WI38 (cell line): ENCODE measurements around the gene AMBRA1.
A peak's percentile ranks its signal among the peaks of the same experiment; 100 is the strongest.
"Not testable (repeated sequence)": the region's sequence is repeated elsewhere in the genome, so short reads cannot be mapped to it uniquely, and the experiment has no call there.

Experiments
- H3K4me3 ChIP-seq: 2 replicates; pipeline ENCODE4 v1.5.1; 2011; ENCODE audit warnings: low read depth, mild to moderate bottlenecking, control low read depth, low read length
- TF ChIP-seq, protein P1 (sequence below): IDR thresholded peaks from 2 replicates; pipeline ENCODE4 v1.5.1; 2012; ENCODE audit warnings: low read depth, mild to moderate bottlenecking, control low read depth, low read length

Gene AMBRA1

DNA sequence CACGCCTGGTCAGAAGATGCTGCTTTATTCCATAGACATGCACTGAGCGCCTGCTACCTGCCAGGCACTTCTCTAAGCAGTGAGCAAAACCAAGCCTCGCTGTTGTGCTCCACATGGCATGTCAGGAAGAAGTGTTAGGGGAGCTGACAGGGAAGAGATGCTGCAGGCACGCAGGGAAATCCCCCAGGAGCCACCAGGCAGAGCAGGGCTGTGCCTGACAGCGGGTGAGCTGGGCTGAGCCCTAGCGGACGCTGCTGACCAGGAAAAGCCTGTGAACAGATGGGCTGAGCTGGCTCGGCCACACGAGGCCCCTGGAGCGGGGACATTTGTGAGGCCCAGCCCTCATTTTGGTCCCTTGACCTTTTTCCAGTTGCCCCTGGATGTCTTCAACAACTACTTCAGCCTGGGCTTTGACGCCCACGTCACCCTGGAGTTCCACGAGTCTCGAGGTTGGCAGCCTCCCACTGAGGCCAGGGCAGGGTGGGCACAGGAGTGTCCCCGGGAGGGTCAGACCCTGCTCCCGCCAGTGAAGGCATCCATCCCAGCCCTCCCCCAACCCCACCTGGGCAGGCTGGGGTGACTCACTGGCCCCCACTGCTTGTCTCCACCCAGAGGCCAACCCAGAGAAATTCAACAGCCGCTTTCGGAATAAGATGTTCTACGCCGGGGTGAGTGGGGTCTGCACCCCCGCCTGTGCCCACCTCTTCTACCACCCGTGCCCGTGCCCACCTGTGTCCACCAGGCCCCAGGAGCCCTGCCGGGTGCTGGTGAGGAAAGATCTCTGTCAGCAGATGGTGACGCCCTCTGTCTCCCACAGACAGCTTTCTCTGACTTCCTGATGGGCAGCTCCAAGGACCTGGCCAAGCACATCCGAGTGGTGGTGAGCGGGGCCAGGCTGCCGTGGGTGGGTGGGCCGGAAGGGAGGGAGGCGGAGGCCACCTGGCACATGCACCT lies 219.8 kb downstream of the AMBRA1 start:
- H3K4me3 ChIP-seq, result no peak overlapping the region
- TF ChIP-seq, protein P1, sequence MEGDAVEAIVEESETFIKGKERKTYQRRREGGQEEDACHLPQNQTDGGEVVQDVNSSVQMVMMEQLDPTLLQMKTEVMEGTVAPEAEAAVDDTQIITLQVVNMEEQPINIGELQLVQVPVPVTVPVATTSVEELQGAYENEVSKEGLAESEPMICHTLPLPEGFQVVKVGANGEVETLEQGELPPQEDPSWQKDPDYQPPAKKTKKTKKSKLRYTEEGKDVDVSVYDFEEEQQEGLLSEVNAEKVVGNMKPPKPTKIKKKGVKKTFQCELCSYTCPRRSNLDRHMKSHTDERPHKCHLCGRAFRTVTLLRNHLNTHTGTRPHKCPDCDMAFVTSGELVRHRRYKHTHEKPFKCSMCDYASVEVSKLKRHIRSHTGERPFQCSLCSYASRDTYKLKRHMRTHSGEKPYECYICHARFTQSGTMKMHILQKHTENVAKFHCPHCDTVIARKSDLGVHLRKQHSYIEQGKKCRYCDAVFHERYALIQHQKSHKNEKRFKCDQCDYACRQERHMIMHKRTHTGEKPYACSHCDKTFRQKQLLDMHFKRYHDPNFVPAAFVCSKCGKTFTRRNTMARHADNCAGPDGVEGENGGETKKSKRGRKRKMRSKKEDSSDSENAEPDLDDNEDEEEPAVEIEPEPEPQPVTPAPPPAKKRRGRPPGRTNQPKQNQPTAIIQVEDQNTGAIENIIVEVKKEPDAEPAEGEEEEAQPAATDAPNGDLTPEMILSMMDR, result no peak

DNA sequence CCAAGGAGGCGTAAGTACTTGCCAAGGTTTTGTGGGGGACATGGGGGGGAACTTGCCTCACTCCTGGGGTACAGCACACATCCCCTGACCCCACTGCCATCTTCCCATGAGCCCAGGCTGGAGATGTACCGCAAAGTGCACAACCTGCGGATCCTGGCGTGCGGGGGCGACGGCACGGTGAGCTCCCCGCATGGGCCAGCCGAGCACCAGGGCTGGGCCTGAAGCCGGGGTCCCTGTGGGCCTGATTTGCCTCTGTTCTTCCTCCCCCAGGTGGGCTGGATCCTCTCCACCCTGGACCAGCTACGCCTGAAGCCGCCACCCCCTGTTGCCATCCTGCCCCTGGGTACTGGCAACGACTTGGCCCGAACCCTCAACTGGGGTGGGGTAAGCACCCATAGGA lies 221.3 kb downstream of the AMBRA1 start:
- not testable (repeated sequence) for H3K4me3 ChIP-seq

DNA sequence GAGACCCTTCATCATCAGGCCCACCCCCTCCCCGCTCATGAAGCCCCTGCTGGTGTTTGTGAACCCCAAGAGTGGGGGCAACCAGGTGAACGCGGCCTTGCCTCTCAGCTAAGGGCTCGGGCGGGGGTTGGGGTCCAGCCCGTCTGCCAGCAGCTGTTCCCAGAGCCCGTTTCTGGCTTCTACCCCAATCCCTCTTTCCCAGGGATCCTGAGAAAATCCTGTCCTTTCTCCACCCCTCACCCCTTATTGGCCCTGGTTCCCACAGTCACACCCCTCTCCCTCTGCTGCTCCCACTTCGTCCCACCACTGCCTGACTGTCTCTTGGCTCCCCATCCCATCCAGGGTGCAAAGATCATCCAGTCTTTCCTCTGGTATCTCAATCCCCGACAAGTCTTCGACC lies 221.7 kb downstream of the AMBRA1 start:
- H3K4me3 ChIP-seq, result no peak overlapping the region
- TF ChIP-seq, protein P1, result no peak

DNA sequence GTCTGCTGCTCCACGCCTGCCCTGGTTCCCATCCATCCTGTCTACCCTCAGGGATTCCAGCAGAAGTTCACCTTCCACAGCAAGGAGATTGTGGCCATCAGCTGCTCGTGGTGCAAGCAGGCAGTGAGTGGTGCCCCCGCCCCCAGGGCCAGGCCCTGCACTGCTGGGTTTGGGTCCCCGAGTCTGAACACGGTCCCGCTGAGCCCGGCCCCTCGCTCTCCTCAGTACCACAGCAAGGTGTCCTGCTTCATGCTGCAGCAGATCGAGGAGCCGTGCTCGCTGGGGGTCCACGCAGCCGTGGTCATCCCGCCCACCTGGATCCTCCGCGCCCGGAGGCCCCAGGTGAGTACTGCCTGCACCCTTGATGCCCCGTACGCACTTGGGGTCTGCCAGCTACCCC lies 222.6 kb downstream of the AMBRA1 start:
- H3K4me3 ChIP-seq, result not testable (repeated sequence)

DNA sequence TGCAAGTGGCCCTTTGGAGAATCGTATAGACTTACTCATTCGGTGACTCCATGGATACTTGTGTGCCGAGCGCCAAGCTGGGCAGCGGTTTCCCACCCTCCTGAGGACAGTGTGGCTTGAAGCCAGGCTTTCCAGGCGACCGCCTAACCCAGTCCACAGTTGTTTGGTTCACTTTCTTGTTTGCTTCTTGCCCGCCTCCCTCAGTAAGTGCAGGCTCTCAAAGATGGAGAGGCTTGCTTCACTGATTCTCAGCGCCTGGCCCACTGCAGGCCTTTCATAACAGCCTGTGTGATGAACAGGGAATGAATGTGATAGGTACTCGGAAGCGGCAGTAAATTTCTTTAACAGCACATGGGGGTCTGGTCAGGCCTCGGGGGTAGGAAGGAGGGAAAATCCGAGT lies 223.6 kb downstream of the AMBRA1 start:
- no peak overlapping the region for H3K4me3 ChIP-seq

DNA sequence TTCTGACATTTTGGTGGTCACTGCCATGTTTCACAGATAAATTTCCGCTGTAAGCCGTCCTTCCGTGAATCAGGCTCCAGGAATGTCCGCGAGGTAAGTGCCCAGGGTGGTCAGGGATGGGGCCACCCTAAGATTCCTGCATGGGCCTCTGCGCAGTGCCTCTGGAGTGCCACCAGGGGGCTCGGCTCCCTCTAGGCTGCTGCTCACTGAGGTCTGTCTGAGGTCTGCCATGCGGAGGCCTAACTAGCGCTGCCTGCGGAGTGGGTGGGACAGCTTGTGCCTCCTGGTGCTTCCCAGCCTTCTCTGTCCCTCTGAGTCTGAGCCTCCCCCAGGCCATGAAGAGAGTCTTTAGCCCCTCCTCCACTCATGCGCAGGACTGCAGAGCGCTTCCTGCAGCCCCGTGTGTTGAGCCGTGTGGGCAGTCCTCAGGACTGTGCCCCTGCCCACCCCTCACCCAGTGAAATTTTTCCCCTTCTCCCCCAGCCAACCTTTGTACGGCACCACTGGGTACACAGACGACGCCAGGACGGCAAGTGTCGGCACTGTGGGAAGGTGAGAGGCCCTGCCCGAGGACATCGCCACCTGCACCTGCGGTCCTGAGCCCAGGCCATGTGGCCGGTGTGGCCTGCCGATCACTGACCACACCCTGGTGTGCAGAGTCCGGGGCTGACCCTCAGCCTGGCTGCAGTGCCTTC lies 224.2 kb downstream of the AMBRA1 start:
- TF ChIP-seq, protein P1, result peak; percentile 98
- no peak overlapping the region for H3K4me3 ChIP-seq

More for the DNA sequence above, 223.6 kb downstream of the AMBRA1 start:
- TF ChIP-seq, protein P1, result no peak

DNA sequence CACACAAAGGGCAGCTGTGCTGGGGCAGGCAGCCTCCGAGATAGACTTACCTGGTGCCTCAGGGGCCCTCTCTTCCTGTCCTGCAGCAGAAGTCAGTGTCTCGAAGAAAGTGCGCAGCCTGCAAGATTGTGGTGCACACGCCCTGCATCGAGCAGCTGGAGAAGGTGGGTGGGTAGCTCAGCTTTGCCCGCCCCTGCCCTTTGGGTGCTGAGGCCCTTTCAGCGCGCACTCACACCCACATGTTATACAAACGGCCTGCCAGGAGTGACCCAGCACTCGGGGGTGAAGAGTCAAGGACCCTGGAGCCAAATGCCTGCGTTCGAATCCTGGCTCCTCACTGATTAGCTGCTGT lies 225.9 kb downstream of the AMBRA1 start:
- TF ChIP-seq, protein P1, result no peak
- H3K4me3 ChIP-seq, result no peak overlapping the region

DNA sequence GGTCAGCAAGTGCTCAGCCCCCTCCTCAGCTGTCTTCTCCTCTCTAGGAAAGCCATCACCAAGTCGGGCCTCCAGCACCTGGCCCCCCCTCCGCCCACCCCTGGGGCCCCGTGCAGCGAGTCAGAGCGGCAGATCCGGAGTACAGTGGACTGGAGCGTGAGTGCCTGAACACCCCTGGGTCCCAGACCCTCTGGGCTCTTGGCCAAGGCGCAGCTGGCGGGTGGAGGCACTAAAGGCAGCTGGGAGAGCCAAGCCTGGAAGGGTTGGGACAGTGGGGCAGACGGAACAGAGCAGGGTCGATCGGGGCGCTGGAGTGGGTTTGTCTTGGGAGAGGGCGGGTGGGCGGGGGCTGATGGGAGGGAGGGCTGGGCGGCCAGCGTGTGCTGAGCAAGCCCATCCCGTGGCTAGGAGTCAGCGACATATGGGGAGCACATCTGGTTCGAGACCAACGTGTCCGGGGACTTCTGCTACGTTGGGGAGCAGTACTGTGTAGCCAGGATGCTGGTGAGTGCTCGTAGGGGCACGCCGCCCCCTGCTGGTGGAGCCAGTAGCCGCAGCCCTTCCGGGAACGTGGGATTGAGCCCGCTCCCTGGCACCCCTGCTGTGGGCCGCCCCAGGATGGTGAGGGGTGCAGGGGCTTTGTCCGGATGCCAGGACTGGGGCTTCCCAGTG lies 226.4 kb downstream of the AMBRA1 start:
- no peak overlapping the region for H3K4me3 ChIP-seq
- TF ChIP-seq, protein P1, result peak; percentile 56
